Mammary epithelial cell (primary cell): ENCODE measurements around the gene TTYH1.

Experiments used
- CTCF ChIP-seq, 2 donors: IDR thresholded peaks in 1 of 2; conservative IDR thresholded peaks in 1 of 2; 2 replicates each; pipeline ENCODE4 v1.5.1; 2011 to 2012; ENCODE audit warnings: inconsistent platforms in 2 of 2, low read length in 2 of 2, mild to moderate bottlenecking in 2 of 2, control low read depth in 1 of 2, low read depth in 1 of 2; ENCODE audit not compliant: insufficient read depth in 1 of 2; ENCODE audit errors: extremely low read depth in 1 of 2
- EZH2 ChIP-seq: IDR thresholded peaks from 2 replicates; pipeline ENCODE4 v1.6.1; 2012; ENCODE audit warnings: low read length, inconsistent platforms, borderline replicate concordance

- TF ChIP-seq EZH2 (no peak), CTCF (conservative IDR thresholded peaks at IDR 0.05 in 1 of 2, IDR thresholded peaks at IDR 0.05 in 1 of 2; ENCODE audit: extremely low read depth in 1 of 2, insufficient read depth in 1 of 2, low read depth in 1 of 2, low read length in 2 of 2) (no peak)
These were observed 70.6 kb downstream of the TTYH1 start for GRCh38 chr19:54485851-54486250.
